Measurements from ENCODE around the gene ZFP92.

ZFP92 gene

GRCh38 chrX:153433781-153434285 lies 22.6 kb downstream of the ZFP92 start:
- H3K4me1 Mint-ChIP-seq (ENCODE audit: low read depth), result no peaks in the 10 kb centered on the region
- no peak overlapping the region for H3K4me3 Mint-ChIP-seq
- no peak overlapping the region for H3K27ac Mint-ChIP-seq
- H3K9me3 Mint-ChIP-seq (ENCODE audit: low read depth), result no peaks in the 10 kb centered on the region
- H3K27me3 Mint-ChIP-seq, result no peaks in the 10 kb centered on the region
- no peaks in the 10 kb centered on the region for H3K36me3 Mint-ChIP-seq

- Mint-ChIP-seq H3K4me1 (ENCODE audit: low read depth) (no peaks in the 10 kb centered on the region), H3K4me3 (no peak overlapping the region), H3K9me3 (ENCODE audit: low read depth) (no peaks in the 10 kb centered on the region), H3K27ac (no peak overlapping the region), H3K27me3 (no peaks in the 10 kb centered on the region), H3K36me3 (no peaks in the 10 kb centered on the region)
These were observed 23.5 kb downstream of the ZFP92 start for GRCh38 chrX:153434801-153435200.

GRCh38 chrX:153435845-153436244 lies 24.6 kb downstream of the ZFP92 start:
- H3K36me3 Mint-ChIP-seq, result no peaks in the 10 kb centered on the region
- H3K27ac Mint-ChIP-seq, result no peak overlapping the region

GRCh38 chrX:153438532-153438931 lies 27.3 kb downstream of the ZFP92 start:
- Mint-ChIP-seq H3K27me3 (no peaks in the 10 kb centered on the region), H3K27ac (no peak overlapping the region), H3K36me3 (no peaks in the 10 kb centered on the region), H3K4me1 (ENCODE audit: low read depth) (no peaks in the 10 kb centered on the region), H3K9me3 (ENCODE audit: low read depth) (no peaks in the 10 kb centered on the region), H3K4me3 (no peak overlapping the region)

More at GRCh38 chrX:153435845-153436244, 24.6 kb downstream of the ZFP92 start:
- Mint-ChIP-seq H3K4me1 (ENCODE audit: low read depth) (no peaks in the 10 kb centered on the region), H3K9me3 (ENCODE audit: low read depth) (no peaks in the 10 kb centered on the region), H3K27me3 (no peaks in the 10 kb centered on the region), H3K4me3 (no peak overlapping the region)

- Mint-ChIP-seq H3K27ac (no peak overlapping the region), H3K27me3 (no peaks in the 10 kb centered on the region), H3K4me1 (ENCODE audit: low read depth) (no peaks in the 10 kb centered on the region), H3K4me3 (no peak overlapping the region), H3K9me3 (ENCODE audit: low read depth) (no peaks in the 10 kb centered on the region), H3K36me3 (no peaks in the 10 kb centered on the region)
These were observed 28.7 kb downstream of the ZFP92 start for GRCh38 chrX:153439977-153440376.

- H3K36me3 Mint-ChIP-seq, result no peaks in the 10 kb centered on the region
- H3K27me3 Mint-ChIP-seq, result no peaks in the 10 kb centered on the region
- no peak overlapping the region for H3K4me3 Mint-ChIP-seq
- no peaks in the 10 kb centered on the region for H3K4me1 Mint-ChIP-seq (ENCODE audit: low read depth)
- H3K9me3 Mint-ChIP-seq (ENCODE audit: low read depth), result no peaks in the 10 kb centered on the region
- H3K27ac Mint-ChIP-seq, result no peak overlapping the region
These were observed 29.4 kb downstream of the ZFP92 start for GRCh38 chrX:153440556-153441135.

- H3K36me3 Mint-ChIP-seq, result no peaks in the 10 kb centered on the region
- no peaks in the 10 kb centered on the region for H3K9me3 Mint-ChIP-seq (ENCODE audit: low read depth)
- no peak overlapping the region for H3K27ac Mint-ChIP-seq
- H3K4me1 Mint-ChIP-seq (ENCODE audit: low read depth), result no peaks in the 10 kb centered on the region
- H3K4me3 Mint-ChIP-seq, result no peak overlapping the region
- H3K27me3 Mint-ChIP-seq, result no peaks in the 10 kb centered on the region
These were observed 30.0 kb downstream of the ZFP92 start for GRCh38 chrX:153441296-153441695.

- no peaks in the 10 kb centered on the region for H3K9me3 Mint-ChIP-seq (ENCODE audit: low read depth)
These were observed 30.7 kb downstream of the ZFP92 start for GRCh38 chrX:153441981-153442380.

GRCh38 chrX:153442463-153442862 lies 31.2 kb downstream of the ZFP92 start:
- no peaks in the 10 kb centered on the region for H3K36me3 Mint-ChIP-seq
- no peaks in the 10 kb centered on the region for H3K27me3 Mint-ChIP-seq
- H3K9me3 Mint-ChIP-seq (ENCODE audit: low read depth), result no peaks in the 10 kb centered on the region
- no peak overlapping the region for H3K4me3 Mint-ChIP-seq
- H3K4me1 Mint-ChIP-seq (ENCODE audit: low read depth), result no peaks in the 10 kb centered on the region
- no peak overlapping the region for H3K27ac Mint-ChIP-seq

More at GRCh38 chrX:153441981-153442380, 30.7 kb downstream of the ZFP92 start:
- Mint-ChIP-seq H3K27me3 (no peaks in the 10 kb centered on the region), H3K4me3 (no peak overlapping the region), H3K27ac (no peak overlapping the region), H3K4me1 (ENCODE audit: low read depth) (no peaks in the 10 kb centered on the region), H3K36me3 (no peaks in the 10 kb centered on the region)

GRCh38 chrX:153443476-153444332 lies 32.4 kb downstream of the ZFP92 start:
- Mint-ChIP-seq H3K27ac (no peak overlapping the region), H3K9me3 (ENCODE audit: low read depth) (no peaks in the 10 kb centered on the region), H3K4me1 (ENCODE audit: low read depth) (no peaks in the 10 kb centered on the region)

GRCh38 chrX:153444333-153445011 lies 33.2 kb downstream of the ZFP92 start:
- no peaks in the 10 kb centered on the region for H3K27me3 Mint-ChIP-seq
- no peak overlapping the region for H3K27ac Mint-ChIP-seq
- no peaks in the 10 kb centered on the region for H3K9me3 Mint-ChIP-seq (ENCODE audit: low read depth)
- no peak overlapping the region for H3K4me3 Mint-ChIP-seq
- H3K4me1 Mint-ChIP-seq (ENCODE audit: low read depth), result no peaks in the 10 kb centered on the region
- H3K36me3 Mint-ChIP-seq, result no peaks in the 10 kb centered on the region

More at GRCh38 chrX:153443476-153444332, 32.4 kb downstream of the ZFP92 start:
- H3K4me3 Mint-ChIP-seq, result no peak overlapping the region
- no peaks in the 10 kb centered on the region for H3K27me3 Mint-ChIP-seq
- H3K36me3 Mint-ChIP-seq, result no peaks in the 10 kb centered on the region

GRCh38 chrX:153445106-153445855 lies 34.0 kb downstream of the ZFP92 start:
- Mint-ChIP-seq H3K27me3 (no peaks in the 10 kb centered on the region), H3K36me3 (no peaks in the 10 kb centered on the region), H3K27ac (no peak overlapping the region), H3K4me3 (no peak overlapping the region), H3K9me3 (ENCODE audit: low read depth) (no peaks in the 10 kb centered on the region), H3K4me1 (ENCODE audit: low read depth) (no peaks in the 10 kb centered on the region)

- H3K36me3 Mint-ChIP-seq, result no peaks in the 10 kb centered on the region
- no peak within 1 kb of the TSS for H3K27ac Mint-ChIP-seq
- H3K27me3 Mint-ChIP-seq, result no peaks in the 10 kb centered on the region
- no peaks in the 10 kb centered on the region for H3K9me3 Mint-ChIP-seq (ENCODE audit: low read depth)
- no peaks in the 10 kb centered on the region for H3K4me1 Mint-ChIP-seq (ENCODE audit: low read depth)
- no peak within 1 kb of the TSS for H3K4me3 Mint-ChIP-seq
These were observed 34.8 kb downstream of the ZFP92 start, which contains the start of gene TREX2 for GRCh38 chrX:153445856-153446635. TREX2 (minus strand) TSS chrX:153446056; CDS start chrX:153445430, 626 bp downstream.

GRCh38 chrX:153446636-153446936 lies 35.3 kb downstream of the ZFP92 start:
- Mint-ChIP-seq H3K9me3 (ENCODE audit: low read depth) (no peaks in the 10 kb centered on the region), H3K27ac (no peak overlapping the region), H3K4me3 (no peak overlapping the region), H3K36me3 (no peaks in the 10 kb centered on the region), H3K27me3 (no peaks in the 10 kb centered on the region), H3K4me1 (ENCODE audit: low read depth) (no peaks in the 10 kb centered on the region)
